Measurements from ENCODE around the gene PICALM.

GRCh38 chr11:86046116-86046515 is 22.8 kb downstream of the PICALM start:
- no peak for TF ChIP-seq POLR2A (IDR thresholded peaks at IDR 0.05; ENCODE audit: low read length)
- TF ChIP-seq HMGXB4 (CRISPR knock-in tag; IDR thresholded peaks at IDR 0.05; ENCODE audit: borderline replicate concordance), result no peak
- no peak for TF ChIP-seq EP300 (IDR thresholded peaks at IDR 0.05)
- no peak for TF ChIP-seq TP53 (CRISPR knock-in tag; IDR thresholded peaks at IDR 0.05)
- no peak for TF ChIP-seq CTCF (IDR thresholded peaks at IDR 0.05)
- TF ChIP-seq, protein P1, sequence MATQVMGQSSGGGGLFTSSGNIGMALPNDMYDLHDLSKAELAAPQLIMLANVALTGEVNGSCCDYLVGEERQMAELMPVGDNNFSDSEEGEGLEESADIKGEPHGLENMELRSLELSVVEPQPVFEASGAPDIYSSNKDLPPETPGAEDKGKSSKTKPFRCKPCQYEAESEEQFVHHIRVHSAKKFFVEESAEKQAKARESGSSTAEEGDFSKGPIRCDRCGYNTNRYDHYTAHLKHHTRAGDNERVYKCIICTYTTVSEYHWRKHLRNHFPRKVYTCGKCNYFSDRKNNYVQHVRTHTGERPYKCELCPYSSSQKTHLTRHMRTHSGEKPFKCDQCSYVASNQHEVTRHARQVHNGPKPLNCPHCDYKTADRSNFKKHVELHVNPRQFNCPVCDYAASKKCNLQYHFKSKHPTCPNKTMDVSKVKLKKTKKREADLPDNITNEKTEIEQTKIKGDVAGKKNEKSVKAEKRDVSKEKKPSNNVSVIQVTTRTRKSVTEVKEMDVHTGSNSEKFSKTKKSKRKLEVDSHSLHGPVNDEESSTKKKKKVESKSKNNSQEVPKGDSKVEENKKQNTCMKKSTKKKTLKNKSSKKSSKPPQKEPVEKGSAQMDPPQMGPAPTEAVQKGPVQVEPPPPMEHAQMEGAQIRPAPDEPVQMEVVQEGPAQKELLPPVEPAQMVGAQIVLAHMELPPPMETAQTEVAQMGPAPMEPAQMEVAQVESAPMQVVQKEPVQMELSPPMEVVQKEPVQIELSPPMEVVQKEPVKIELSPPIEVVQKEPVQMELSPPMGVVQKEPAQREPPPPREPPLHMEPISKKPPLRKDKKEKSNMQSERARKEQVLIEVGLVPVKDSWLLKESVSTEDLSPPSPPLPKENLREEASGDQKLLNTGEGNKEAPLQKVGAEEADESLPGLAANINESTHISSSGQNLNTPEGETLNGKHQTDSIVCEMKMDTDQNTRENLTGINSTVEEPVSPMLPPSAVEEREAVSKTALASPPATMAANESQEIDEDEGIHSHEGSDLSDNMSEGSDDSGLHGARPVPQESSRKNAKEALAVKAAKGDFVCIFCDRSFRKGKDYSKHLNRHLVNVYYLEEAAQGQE (IDR thresholded peaks at IDR 0.05), result no peak
- TF ChIP-seq, protein P2, sequence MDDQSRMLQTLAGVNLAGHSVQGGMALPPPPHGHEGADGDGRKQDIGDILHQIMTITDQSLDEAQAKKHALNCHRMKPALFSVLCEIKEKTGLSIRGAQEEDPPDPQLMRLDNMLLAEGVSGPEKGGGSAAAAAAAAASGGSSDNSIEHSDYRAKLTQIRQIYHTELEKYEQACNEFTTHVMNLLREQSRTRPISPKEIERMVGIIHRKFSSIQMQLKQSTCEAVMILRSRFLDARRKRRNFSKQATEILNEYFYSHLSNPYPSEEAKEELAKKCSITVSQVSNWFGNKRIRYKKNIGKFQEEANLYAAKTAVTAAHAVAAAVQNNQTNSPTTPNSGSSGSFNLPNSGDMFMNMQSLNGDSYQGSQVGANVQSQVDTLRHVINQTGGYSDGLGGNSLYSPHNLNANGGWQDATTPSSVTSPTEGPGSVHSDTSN (IDR thresholded peaks at IDR 0.05), result no peak
- TF ChIP-seq ELK1 (IDR thresholded peaks at IDR 0.05; ENCODE audit: low read depth, low read length), result no peak
- no peak for TF ChIP-seq CEBPB (IDR thresholded peaks at IDR 0.05)
- TF ChIP-seq MYC (IDR thresholded peaks at IDR 0.05; ENCODE audit: borderline replicate concordance, low read length), result no peak
- TF ChIP-seq E2F6 (IDR thresholded peaks at IDR 0.05; ENCODE audit: borderline replicate concordance, low read depth), result no peak
- TF ChIP-seq, protein P3, sequence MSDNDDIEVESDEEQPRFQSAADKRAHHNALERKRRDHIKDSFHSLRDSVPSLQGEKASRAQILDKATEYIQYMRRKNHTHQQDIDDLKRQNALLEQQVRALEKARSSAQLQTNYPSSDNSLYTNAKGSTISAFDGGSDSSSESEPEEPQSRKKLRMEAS (IDR thresholded peaks at IDR 0.05), result no peak
- TF ChIP-seq ZFP36 (IDR thresholded peaks at IDR 0.05; ENCODE audit: borderline replicate concordance, partially characterized antibody), result no peak
- TF ChIP-seq BHLHE40 (IDR thresholded peaks at IDR 0.05; ENCODE audit: low read depth, low read length), result no peak

All from A549 (cell line).